HG03571 (cell line): ENCODE results near the gene C3orf20.

Experiments
- ATAC-seq: cut with Tn5 transposase; IDR thresholded peaks from one replicate; pipeline ENCODE4 v1.9.1; 2021; ENCODE audit not compliant: unreplicated experiment

The C3orf20 gene

DNA sequence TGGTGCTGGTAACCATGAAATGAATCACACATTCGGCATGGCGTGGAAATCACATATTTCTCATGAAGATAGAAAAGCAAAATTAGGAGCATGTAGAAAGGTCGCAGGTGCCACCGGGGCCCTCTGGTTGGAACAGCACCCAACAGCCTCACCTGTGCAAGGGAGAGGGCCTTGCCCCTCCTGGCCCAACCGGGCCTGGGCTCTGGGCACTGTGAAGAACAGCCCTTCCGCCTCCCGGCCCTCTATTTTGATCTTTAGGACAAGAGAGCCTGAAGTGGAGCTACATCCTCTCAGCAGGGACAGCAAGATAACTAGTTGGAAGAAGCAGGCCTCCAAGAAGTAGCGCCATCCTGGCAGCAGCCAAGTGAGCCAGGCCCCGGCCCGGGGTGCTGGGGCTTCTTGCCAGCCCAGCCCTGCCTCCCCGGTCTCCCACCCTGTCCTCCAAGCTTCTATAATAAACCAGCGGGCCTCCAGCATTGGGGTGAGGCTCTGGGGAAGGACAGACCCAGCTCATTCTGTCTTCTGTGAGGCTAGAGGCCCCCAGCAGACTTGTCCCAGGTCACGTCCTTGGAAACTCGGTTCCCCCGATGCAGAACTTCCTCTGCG is 97.7 kb downstream of the C3orf20 start:
- ATAC-seq, result no peak

- no peak for ATAC-seq
These were observed 98.3 kb downstream of the C3orf20 start for GRCh38 chr3:14773281-14773680.

GRCh38 chr3:14773691-14774128 is 98.8 kb downstream of the C3orf20 start:
- ATAC-seq, result no peak

GRCh38 chr3:14774431-14774830 is 99.5 kb downstream of the C3orf20 start:
- ATAC-seq, result no peak

DNA sequence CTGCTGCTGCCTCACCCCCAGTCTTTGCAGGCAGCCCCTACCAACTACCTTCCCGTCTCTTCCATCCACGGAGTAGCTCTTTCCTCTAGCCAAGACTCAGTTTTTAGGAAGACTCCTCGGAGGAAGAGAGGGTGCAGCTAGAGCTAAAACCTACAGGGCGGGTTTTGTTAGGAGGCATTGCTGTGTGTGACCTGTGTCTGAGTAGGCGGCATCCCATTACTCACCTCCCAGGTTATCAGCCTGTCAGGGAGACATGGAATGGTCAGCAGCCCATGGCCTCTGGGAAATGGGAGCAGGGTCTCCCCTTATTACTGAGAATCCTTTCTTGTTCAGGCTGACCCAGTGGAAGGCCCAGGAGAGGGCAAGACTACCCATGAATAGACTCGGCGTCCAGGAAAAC is 100.1 kb downstream of the C3orf20 start:
- ATAC-seq, result no peak

DNA sequence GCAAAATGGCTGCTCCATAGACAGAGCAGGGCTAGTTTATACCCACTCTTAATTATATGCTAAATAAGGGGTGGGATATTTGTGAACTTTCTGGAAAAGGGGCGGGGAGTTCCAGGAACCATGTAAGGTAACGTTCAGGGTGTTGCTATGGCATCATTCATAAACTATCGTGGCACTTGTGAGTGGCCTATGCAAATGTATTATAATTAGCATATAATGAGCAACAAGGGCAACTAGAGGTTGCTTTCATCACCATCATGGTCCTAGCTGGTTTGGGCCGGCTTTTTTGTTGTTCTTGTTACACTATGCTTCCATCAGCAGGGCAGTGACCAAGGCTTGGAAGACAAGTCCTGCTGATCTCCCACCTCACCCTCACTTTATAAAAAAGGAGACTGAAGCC is 100.6 kb downstream of the C3orf20 start:
- no peak for ATAC-seq

- ATAC-seq, result no peak
These were observed 104.2 kb downstream of the C3orf20 start for GRCh38 chr3:14779069-14779685.

DNA sequence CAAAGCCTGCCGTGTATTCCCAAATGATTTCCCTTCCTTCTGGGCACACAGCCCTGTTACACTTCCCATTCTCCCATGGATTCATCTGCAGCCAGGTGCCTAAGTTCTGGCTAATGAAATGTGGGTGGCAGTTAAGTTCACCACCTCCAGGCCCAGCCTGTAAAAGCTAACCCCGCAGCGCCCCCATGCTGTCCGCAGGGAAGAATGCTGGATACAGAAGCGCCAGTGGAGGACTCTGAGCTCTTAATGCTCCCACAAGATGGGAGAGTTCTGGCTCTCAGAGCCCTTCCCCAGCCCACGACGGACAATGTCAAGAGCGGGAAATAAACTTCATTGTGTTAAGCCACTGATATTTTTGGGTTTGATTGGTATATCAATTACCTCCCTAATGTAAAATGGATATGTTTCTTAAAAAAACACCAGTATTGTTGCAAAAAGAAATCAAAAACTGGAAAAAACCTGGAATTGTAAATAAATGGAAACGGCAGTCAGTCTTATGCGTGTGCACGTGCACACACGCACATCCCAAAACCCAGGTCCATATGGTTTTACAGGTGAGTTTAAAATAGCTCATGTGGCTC is 106.1 kb downstream of the C3orf20 start:
- ATAC-seq, result no peak

DNA sequence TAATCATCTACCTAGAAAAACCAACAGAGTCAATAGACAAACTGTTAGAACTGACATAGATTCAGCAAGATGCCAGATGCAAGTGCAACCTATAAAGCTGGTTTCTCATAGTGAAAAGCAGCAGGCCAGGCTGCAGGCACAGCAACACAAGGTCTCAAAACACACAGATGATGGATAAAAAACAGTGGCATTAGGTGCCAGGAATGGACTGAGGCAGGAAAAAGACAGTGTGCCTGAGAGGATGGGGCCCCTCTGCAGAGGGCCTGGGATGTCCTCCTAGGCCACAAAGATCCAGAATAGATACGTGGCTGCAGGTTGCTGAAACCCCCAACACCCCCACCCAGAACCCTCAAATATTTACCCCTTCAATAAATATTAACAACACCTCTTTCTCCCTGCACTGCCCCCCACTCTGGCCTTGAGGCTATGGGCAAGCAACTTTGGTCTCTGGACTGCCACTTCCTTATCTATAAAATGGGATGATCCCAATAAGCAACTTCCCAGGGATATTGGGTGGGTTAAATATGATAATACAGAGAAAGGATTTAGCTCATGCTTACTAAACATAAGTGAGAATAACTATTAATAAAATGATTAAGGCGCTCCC is 108.6 kb downstream of the C3orf20 start:
- ATAC-seq, result no peak

DNA sequence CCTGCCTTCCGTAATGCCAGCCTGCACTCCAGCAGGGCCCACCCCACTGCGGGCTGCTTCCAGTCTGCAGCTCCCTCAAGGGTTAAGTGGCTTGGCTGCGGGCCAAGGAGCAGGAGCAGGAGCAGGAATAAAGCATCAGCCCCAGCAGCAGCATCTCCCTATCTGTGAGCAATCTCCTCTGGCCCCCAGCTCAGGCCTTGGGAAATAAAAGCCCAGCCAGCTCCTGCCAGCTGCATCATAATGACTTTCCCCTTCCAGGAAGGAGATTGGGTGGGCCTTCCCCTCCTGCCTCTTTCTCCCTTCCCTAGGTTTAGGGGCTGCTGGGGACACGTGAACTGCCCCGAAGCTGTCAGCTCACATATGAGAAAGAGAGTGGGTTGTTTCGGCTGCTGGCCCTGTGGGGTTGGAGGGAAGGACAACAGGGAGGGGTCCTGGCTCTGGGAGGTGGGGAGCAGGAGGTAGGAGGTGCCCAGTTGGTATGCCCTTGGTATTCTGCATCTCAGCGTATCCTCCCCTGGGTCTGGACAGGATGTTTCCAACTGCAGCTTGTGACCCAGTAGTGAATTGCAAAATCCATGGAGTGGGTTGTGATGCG is 109.2 kb downstream of the C3orf20 start:
- ATAC-seq, result no peak

DNA sequence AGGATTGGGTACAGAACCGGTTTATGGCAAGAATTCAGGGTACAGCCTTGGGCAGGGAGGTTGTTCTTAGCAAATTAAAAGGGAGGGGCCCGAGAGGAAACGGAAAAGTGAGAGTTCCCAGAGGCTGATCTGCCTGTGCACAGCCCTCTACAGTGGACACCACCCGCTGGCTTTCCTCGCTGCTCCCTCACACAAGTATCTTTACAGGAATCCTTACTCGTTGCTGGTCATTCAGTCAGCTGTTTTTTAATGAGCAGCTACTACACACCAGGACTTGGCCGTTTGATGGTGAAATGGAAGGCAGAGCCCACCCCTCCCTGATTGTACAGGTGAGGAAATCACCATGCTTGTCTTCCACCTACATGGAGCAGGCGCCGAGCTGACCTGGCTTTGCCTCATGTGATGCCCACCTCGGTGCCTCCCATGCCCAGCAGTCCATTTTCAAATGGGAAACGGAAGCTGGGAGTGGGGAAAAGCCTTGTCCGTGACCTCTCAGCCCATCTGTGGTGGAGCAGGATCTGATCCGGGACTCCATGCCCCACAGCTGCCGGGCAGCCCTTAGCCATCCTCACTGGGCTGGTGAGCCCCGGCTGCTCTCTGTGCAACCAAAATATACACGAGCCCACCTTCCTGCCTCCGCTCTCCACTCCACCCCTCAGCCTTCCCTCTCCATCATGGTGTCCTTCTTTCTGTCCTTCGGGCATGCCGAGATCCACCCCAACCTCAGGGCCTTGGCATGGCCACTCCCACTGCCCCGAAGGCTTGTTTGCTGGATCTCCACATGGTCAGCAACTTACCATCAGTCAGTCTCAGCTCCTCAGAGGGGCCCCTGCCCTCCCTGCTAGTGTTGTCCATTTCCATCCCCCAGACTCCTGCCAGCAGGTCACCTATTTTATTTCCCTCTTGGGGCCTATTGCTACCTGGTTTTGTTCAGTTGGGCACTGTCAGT is 110.5 kb downstream of the C3orf20 start:
- no peak for ATAC-seq

DNA sequence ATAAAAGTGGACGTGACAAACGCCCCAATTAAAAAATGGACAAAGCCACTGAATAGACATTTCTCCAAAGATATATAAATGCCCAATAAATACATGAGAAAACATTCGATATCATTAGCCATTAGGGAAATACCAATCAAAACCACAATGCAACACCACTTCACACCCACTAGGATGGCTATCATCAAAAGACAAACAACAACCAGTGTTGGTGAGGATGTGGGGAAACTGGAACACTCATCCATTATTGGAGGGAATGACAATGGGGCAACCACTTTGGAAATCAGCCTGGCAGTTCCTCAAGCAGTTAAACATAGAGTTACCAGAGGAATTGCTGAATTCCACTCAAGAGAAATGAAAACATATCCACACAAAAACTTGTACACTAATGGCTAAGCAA is 111.4 kb downstream of the C3orf20 start:
- no peak for ATAC-seq

DNA sequence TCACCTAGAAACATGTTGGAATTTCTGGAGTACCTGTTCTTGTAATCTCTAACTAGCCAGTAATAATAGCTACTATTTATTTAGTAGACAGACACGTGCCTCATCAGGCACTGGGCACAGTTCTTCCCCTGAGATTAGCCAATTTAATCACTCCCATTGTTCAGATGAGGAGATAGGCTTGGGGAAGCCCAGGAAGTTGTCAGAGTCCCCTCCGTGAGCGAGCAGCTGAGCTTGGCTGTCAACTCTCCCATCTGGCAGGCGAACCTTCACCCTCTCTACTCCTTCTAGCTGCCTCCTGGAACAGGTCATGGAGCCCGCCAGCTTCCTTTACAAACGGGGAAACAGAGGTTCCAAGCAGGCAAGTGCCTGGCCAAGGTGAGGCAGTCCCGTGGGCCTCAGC is 112.7 kb downstream of the C3orf20 start:
- no peak for ATAC-seq

DNA sequence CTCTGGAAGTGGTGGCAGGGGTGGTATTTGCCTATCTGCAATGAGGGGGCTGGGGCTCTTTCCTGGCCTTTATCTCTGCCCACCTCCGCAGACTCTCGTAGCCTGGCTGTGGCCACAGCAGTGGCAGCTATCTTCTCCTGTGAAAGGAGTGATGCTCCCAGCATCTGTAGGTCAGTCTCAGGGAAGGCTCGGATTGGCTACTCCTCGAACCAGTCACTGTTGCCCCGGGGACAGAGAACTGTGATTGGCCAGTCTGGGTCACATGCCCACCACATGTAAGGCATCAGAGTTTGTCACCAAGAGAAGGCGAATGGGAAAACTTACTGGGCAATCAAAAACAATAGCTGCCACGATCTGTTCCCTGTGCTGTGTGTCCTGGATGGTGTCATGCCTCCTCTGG is 113.7 kb downstream of the C3orf20 start:
- ATAC-seq, result no peak

GRCh38 chr3:14789221-14789620 is 114.3 kb downstream of the C3orf20 start:
- no peak for ATAC-seq

GRCh38 chr3:14789640-14790285 is 114.8 kb downstream of the C3orf20 start:
- no peak for ATAC-seq

GRCh38 chr3:14791343-14791945 is 116.5 kb downstream of the C3orf20 start:
- no peak for ATAC-seq

DNA sequence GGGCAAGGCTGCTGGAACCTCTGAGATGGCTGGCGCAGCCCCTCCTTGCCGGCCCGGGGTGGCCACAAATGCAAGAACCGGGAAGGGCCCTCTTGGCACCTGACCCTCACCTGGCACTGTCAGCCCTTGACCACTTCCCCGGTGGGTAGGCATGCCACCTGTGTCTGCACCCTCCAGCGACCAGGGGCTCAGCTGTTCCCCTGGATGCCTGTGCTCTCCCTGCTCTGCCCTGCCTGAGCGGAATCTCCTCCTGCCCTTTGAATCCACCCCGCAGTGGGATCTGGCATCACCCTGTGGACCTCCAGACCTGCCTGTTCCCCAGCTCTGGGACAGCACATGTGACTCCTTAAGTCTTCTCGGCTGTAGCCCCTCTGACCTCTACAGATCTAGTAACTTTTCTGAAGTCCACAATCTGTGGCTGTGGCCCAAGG is 117.8 kb downstream of the C3orf20 start:
- ATAC-seq, result no peak

GRCh38 chr3:14793126-14793857 is 118.4 kb downstream of the C3orf20 start:
- no peak for ATAC-seq
